ENCODE data around the gene OGT. TPM values are rescaled to one million over a fixed set of nuclear protein-coding genes. Genes with fewer than 3 reads are reported as not detected.
"Not testable (repeated sequence)": the region's sequence is repeated elsewhere in the genome, so short reads cannot be mapped to it uniquely, and the experiment has no call there.

OGT gene
- total RNA-seq, 2 experiments from 2014 or later, result 354 to 358 TPM

DNA sequence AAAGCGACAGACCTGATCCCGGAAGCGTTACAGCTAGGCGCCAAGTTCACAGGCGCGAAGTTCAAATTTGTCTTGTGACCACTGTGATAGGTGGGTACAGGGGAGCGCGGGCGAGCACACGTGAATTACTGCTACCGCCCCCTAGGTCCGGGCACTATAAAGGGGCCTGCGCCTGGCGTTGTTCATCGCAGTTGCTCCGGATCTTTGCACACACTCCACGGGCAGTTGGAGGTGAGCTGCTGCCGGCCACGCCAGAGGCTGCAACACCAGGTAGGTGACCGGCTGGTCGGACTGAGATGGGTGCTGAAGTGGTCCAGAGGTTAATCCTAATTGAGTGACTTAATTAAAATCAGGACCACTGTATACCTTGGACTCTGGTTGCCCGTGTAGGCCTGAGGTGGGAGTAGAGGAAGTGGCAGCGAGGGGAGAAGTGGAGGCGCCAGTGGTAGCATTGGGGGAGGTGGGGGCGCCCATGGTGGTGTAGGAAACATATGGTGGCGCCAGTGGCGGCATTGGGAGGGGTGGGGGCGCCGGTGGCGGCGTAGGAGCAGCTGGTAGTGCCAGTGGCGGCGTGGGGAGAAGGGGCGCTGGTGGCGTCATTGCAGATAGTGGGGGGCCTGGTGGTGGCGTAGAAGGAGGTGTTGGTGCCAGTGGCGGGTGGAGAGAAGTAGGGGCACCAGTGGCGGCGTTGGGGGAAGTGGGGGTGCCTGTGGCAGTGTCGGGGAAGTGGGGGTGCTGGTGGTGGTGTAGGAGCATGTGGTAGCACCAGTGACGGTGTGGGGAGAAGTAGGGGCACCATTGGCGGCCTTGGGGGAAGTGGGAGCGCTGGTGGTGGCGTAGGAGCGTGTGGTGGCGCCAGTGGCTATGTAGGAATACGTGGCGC is 45.6 kb downstream of the OGT start, which contains the start of gene GCNA:
TSS of gene GCNA (plus strand) at position 185 of the 883 bp plus-strand sequence. CDS start 2,385 bp downstream, outside the sequence.
- ChIA-PET POLR2A (no interaction called here), CTCF (no interaction called here)
- TF ChIP-seq, protein P1, sequence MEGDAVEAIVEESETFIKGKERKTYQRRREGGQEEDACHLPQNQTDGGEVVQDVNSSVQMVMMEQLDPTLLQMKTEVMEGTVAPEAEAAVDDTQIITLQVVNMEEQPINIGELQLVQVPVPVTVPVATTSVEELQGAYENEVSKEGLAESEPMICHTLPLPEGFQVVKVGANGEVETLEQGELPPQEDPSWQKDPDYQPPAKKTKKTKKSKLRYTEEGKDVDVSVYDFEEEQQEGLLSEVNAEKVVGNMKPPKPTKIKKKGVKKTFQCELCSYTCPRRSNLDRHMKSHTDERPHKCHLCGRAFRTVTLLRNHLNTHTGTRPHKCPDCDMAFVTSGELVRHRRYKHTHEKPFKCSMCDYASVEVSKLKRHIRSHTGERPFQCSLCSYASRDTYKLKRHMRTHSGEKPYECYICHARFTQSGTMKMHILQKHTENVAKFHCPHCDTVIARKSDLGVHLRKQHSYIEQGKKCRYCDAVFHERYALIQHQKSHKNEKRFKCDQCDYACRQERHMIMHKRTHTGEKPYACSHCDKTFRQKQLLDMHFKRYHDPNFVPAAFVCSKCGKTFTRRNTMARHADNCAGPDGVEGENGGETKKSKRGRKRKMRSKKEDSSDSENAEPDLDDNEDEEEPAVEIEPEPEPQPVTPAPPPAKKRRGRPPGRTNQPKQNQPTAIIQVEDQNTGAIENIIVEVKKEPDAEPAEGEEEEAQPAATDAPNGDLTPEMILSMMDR (IDR thresholded peaks at IDR 0.05), result no peak
- Mint-ChIP-seq H3K9me3 (no peaks in the 10 kb centered on the region), H3K36me3 (ENCODE audit: low read depth) (peaks cover 48% of the 10 kb centered on the region), H3K4me1 (ENCODE audit: low read depth) (peaks cover 17% of the 10 kb centered on the region), H3K27me3 (no peaks in the 10 kb centered on the region), H3K4me3 (no peak within 1 kb of the TSS), H3K27ac (peak within 1 kb of the TSS; percentile 68)
- intact Hi-C loops (cut with micrococcal nuclease), result no loop called here
- ATAC-seq (peak; percentile 25), DNase-seq (no peak)

DNA sequence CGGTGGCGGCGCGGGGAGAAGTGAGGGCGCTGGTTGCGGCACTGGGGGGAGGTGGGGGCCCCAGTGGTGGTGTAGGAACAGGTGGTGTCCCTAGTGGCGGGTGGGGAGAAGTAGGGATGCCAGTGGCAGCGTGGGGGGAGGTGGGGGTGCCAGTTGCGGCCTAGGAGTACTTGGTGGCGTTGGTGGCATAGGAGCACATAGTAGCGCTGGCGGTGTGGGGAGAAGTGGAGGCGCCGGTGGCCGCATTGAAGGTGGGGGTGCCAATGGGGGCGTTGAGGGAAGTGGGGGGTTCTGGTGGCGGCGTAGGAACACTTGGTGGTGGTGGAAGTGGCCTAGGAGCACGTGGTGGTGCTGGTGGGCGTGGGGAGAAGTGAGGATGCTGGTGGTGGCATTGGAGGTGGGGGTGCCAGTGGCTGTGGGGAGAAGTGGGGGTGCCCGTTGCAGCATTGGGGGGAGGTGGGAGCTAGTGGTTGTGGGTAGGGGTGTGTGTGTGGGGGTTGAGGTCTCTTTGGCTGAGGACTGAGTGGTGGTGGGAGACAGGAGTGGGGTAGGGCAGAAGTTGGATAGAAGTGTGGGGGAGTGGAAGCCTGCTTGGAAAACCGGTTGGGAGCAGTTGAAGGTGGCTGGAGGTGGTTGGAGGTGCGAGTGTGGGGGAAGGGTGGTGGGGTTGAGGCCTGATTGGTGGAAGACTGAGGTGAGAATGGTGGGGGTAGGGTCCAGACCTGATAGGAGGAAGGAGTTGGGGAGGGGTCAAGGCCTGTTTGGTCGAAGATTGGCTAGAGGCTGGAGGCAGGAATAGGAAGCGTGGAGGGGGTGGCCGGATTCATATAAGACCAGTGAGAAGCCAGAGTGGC is 46.5 kb downstream of the OGT start:
- DNase-seq (peak; percentile 12), ATAC-seq (peak; percentile 28)
- Mint-ChIP-seq H3K27ac (peak overlapping the region; percentile 68), H3K9me3 (no peaks in the 10 kb centered on the region), H3K4me3 (no peak overlapping the region), H3K36me3 (ENCODE audit: low read depth) (peaks cover 40% of the 10 kb centered on the region), H3K4me1 (ENCODE audit: low read depth) (peaks cover 17% of the 10 kb centered on the region), H3K27me3 (no peaks in the 10 kb centered on the region)
- intact Hi-C loops (cut with micrococcal nuclease), result no loop called here
- ChIA-PET POLR2A (no interaction called here), CTCF (no interaction called here)
- TF ChIP-seq, protein P1 (IDR thresholded peaks at IDR 0.05), result no peak

DNA sequence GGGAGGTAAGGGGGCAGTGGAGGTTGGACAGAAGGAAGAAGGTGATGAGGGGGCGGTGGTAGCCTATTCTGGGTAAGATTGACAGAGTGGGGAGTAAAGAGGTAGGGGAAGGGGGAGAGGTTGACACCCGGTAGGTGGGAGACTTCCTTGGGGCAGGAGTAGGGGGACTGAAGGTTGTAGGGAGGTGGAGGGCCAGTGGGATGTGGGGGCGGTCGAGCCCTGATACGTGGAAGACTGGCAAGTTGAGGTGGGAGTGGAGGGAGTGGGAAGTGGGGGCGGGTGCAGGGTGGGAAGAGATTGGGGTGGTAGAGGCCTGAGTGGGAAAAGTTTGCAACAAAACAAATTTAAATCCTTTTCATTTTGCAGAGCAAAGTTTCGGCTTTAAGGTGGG is 47.1 kb downstream of the OGT start:
- ChIA-PET POLR2A (no interaction called here), CTCF (no interaction called here)
- ATAC-seq (no peak), DNase-seq (no peak)
- Mint-ChIP-seq H3K27ac (peak overlapping the region; percentile 68), H3K4me3 (no peak overlapping the region), H3K9me3 (no peaks in the 10 kb centered on the region), H3K4me1 (ENCODE audit: low read depth) (peaks cover 17% of the 10 kb centered on the region), H3K27me3 (no peaks in the 10 kb centered on the region), H3K36me3 (ENCODE audit: low read depth) (peaks cover 34% of the 10 kb centered on the region)
- TF ChIP-seq, protein P1 (IDR thresholded peaks at IDR 0.05), result no peak
- intact Hi-C loops (cut with micrococcal nuclease), result no loop called here

DNA sequence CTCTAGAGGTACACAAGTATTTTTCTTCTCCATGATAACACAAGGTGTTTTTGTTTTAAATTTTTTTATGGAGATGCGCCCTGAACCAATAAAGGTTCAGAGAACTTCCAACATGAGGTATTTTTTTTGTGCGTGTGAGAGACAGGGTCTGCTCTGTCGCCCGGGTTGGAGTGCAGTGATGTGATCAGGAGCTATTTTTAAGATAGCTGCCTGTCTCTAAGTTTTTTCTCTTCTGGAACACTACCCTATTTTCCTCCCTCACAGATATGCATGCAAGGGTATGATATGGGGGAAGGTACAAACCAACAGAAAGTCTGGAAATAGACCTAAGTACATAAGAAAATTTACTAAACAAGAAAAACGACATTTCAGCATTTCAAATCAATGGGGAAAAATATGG is 48.3 kb downstream of the OGT start:
- Mint-ChIP-seq H3K27me3 (no peaks in the 10 kb centered on the region), H3K4me3 (no peak overlapping the region), H3K4me1 (ENCODE audit: low read depth) (peaks cover 22% of the 10 kb centered on the region), H3K27ac (peak overlapping the region; percentile 74), H3K36me3 (ENCODE audit: low read depth) (peaks cover 28% of the 10 kb centered on the region), H3K9me3 (no peaks in the 10 kb centered on the region)
- DNase-seq (no peak), ATAC-seq (no peak)
- intact Hi-C loops (cut with micrococcal nuclease), result no loop called here
- TF ChIP-seq, protein P1 (IDR thresholded peaks at IDR 0.05), result no peak
- POLR2A ChIA-PET, result no interaction called here
- CTCF ChIA-PET, result no interaction called here

DNA sequence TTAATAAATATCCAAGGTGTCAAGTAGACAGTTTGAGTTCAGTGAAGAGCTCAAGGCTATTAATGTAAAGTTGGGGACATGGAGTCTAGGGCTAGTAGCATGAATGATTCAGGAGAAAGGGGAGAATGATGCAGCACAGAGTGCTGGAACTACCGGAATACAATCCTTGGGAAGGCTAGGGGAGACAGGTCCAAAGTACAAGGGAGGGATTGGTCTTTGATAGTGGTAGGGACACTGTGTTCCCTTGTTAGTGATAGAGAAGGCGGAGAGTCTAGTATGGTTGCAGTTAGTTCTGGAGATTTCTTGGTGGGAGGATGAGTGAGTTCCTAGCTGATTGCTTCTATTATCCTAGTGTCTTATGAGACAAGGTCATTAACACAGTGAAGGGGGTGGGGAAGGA is 54.0 kb downstream of the OGT start:
- intact Hi-C loops (cut with micrococcal nuclease), result no loop called here
- H3K27ac Mint-ChIP-seq, result peak overlapping the region; percentile 85
- CTCF ChIA-PET, result no interaction called here
- H3K36me3 Mint-ChIP-seq (ENCODE audit: low read depth), result peaks cover 11% of the 10 kb centered on the region
- ATAC-seq (no peak), DNase-seq (no peak)
- no peak overlapping the region for H3K4me3 Mint-ChIP-seq
- no peaks in the 10 kb centered on the region for H3K27me3 Mint-ChIP-seq
- TF ChIP-seq, protein P1 (IDR thresholded peaks at IDR 0.05), result no peak
- POLR2A ChIA-PET, result no interaction called here
- no peaks in the 10 kb centered on the region for H3K9me3 Mint-ChIP-seq
- H3K4me1 Mint-ChIP-seq (ENCODE audit: low read depth), result peaks cover 12% of the 10 kb centered on the region

DNA sequence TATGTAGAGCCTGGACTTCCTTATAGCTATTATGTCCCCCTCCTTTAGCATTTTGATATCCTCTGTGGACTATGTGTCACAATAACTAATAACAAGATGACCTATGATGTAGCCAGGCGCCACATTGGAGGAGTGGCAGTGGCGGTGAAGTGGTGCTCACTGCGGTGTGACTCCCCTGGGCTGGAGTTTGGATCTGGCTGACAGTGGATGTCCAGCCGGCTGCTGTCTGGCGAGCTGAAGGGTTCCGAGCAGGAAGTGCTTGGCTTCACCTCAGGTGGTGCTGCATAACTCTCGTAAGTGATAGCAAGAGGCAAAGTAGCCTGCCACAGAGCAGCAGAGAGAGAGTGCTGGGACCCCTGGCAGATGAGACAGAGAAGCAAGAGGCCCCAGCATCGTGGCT is 60.3 kb downstream of the OGT start:
- POLR2A ChIA-PET; DNase-seq; H3K27ac Mint-ChIP-seq; H3K9me3 Mint-ChIP-seq; CTCF ChIA-PET; H3K27me3 Mint-ChIP-seq; H3K4me3 Mint-ChIP-seq; ATAC-seq; intact Hi-C loops (cut with micrococcal nuclease): not testable (repeated sequence)
- H3K4me1 Mint-ChIP-seq (ENCODE audit: low read depth), result peaks cover 16% of the 10 kb centered on the region
- H3K36me3 Mint-ChIP-seq (ENCODE audit: low read depth), result peaks cover 13% of the 10 kb centered on the region
